ENCODE measurements around the gene CHURC1.

Gene CHURC1

GRCh38 chr14:64889352-64889751, 24.9 kb upstream of the CHURC1 start:
- Histone ChIP-seq H3K4me3 (ENCODE audit: low read length) (no peak overlapping the region), H3K36me3 (ENCODE audit: control insufficient read depth, low read length) (no peaks in the 10 kb centered on the region), H3K9me3 (ENCODE audit: control insufficient read depth, insufficient read depth, low read length) (no peaks in the 10 kb centered on the region), H3K4me1 (ENCODE audit: control insufficient read depth, low read length) (no peaks in the 10 kb centered on the region), H3K27ac (ENCODE audit: low read depth, low read length) (no peak overlapping the region), H3K27me3 (ENCODE audit: control insufficient read depth, low read length) (peaks cover 6% of the 10 kb centered on the region), H4K20me1 (ENCODE audit: control insufficient read depth, insufficient read depth, low read depth, low read length) (no peaks in the 10 kb centered on the region), H3K4me2 (ENCODE audit: low read length) (no peak overlapping the region), H3K9me2 (replicated peaks; ENCODE audit: control insufficient read depth, low read length) (no peaks in the 10 kb centered on the region), H3F3A (ENCODE audit: control insufficient read depth, insufficient read depth) (no peaks in the 10 kb centered on the region), H3K79me2 (ENCODE audit: control insufficient read depth, low read length) (no peaks in the 10 kb centered on the region)
- no peak for TF ChIP-seq CTCF (IDR thresholded peaks at IDR 0.05; ENCODE audit: low read depth, low read length, poor library complexity, severe bottlenecking)

GRCh38 chr14:64891173-64891838, 22.9 kb upstream of the CHURC1 start:
- no peaks in the 10 kb centered on the region for H3K9me2 ChIP-seq (replicated peaks; ENCODE audit: control insufficient read depth, low read length)
- H4K20me1 ChIP-seq (ENCODE audit: control insufficient read depth, insufficient read depth, low read depth, low read length): no peaks in the 10 kb centered on the region
- no peak overlapping the region for H3K4me3 ChIP-seq (ENCODE audit: low read length)
- no peaks in the 10 kb centered on the region for H3F3A ChIP-seq (ENCODE audit: control insufficient read depth, insufficient read depth)
- H3K36me3 ChIP-seq (ENCODE audit: control insufficient read depth, low read length): no peaks in the 10 kb centered on the region
- H3K27me3 ChIP-seq (ENCODE audit: control insufficient read depth, low read length): peaks cover 3% of the 10 kb centered on the region; the same call in 1 of the 2 replicates
- H3K9me3 ChIP-seq (ENCODE audit: control insufficient read depth, insufficient read depth, low read length): no peaks in the 10 kb centered on the region
- no peaks in the 10 kb centered on the region for H3K4me1 ChIP-seq (ENCODE audit: control insufficient read depth, low read length)
- H3K27ac ChIP-seq (ENCODE audit: low read depth, low read length): no peak overlapping the region
- TF ChIP-seq EZH2phosphoT487 (IDR thresholded peaks at IDR 0.05; ENCODE audit: borderline replicate concordance, low read length): no peak
- TF ChIP-seq CTCF (IDR thresholded peaks at IDR 0.05; ENCODE audit: low read depth, low read length, poor library complexity, severe bottlenecking): no peak
- H3K79me2 ChIP-seq (ENCODE audit: control insufficient read depth, low read length): no peaks in the 10 kb centered on the region
- no peak overlapping the region for H3K4me2 ChIP-seq (ENCODE audit: low read length)

- Histone ChIP-seq H3K4me3 (ENCODE audit: low read length) (no peak overlapping the region), H3K9me2 (replicated peaks; ENCODE audit: control insufficient read depth, low read length) (no peaks in the 10 kb centered on the region), H3K4me1 (ENCODE audit: control insufficient read depth, low read length) (no peaks in the 10 kb centered on the region), H4K20me1 (ENCODE audit: control insufficient read depth, insufficient read depth, low read depth, low read length) (no peaks in the 10 kb centered on the region), H3K9me3 (ENCODE audit: control insufficient read depth, insufficient read depth, low read length) (no peaks in the 10 kb centered on the region), H3K4me2 (ENCODE audit: low read length) (no peak overlapping the region), H3K27ac (ENCODE audit: low read depth, low read length) (no peak overlapping the region), H3K79me2 (ENCODE audit: control insufficient read depth, low read length) (no peaks in the 10 kb centered on the region), H3K36me3 (ENCODE audit: control insufficient read depth, low read length) (no peaks in the 10 kb centered on the region), H3K27me3 (ENCODE audit: control insufficient read depth, low read length) (peaks cover 3% of the 10 kb centered on the region; the same call in 1 of the 2 replicates), H3F3A (ENCODE audit: control insufficient read depth, insufficient read depth) (no peaks in the 10 kb centered on the region)
- TF ChIP-seq CTCF (IDR thresholded peaks at IDR 0.05; ENCODE audit: low read depth, low read length, poor library complexity, severe bottlenecking) (peak; percentile 64), EZH2phosphoT487 (IDR thresholded peaks at IDR 0.05; ENCODE audit: borderline replicate concordance, low read length) (no peak)
Observed at GRCh38 chr14:64891839-64892375, 22.3 kb upstream of the CHURC1 start.

All from DOHH2 (cell line).